Measurements from ENCODE around the gene TNS1.
"Not testable (repeated sequence)": the region's sequence is repeated elsewhere in the genome, so short reads cannot be mapped to it uniquely, and the experiment has no call there.

The TNS1 gene

GRCh38 chr2:218029366-218030360, 26.9 kb upstream of the TNS1 start:
- DNase-seq: no peak

GRCh38 chr2:218028562-218029348, 26.0 kb upstream of the TNS1 start:
- no peak for DNase-seq

DNA sequence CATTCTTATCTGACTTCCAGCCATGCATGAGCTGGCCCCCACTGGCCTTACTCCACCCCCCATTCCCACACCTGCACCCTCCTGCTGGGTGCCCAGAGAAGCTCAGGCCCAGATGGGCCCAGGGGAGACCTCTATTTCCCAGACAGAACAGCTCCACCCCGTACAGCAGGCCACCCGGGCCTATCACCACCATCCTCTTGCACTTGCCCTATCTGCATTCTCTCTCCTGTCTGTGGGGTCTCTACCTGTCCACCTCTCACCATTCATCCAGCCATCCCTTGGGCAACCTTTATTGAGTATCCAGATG, 25.3 kb upstream of the TNS1 start:
- no peak for DNase-seq

DNA sequence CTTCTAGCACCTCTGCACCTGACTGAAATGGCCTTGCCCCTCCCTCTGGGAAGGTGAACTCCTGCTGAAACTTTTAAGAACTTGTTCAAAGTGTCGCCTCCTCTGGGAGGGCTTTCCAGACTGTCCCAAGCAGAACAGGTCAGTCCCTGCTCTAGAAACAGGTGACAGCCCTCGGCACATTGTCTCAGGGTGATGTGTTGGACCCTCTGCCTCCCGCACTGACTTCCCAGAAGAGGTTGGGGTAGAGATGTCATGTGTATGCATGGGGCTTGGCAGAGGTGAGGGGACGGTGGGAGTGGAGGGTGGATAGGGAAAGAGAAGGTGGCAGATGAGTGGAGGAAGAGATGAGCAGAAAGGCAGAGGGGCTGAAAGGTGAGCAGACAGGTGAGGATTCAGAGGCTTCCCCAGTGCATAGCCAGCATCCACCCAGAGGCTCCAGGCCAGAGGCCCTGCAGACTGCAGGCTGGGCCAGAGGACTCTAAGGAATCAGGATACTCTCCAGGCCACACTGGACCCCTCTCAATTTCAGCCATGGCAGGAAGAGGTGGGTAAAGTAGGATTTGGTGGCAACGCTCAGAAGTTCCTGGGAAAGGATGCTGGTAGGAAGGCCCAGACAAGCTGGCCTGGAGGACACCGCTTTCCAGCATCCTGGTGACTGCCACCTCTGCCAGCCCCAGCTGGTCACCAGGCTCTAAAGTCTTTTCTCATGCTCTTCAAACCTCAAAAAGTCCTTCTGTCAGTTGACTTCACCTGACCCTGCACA, 24.8 kb upstream of the TNS1 start:
- no peak for DNase-seq

- DNase-seq: no peak
These were observed 24.1 kb upstream of the TNS1 start for GRCh38 chr2:218026676-218027425.

DNA sequence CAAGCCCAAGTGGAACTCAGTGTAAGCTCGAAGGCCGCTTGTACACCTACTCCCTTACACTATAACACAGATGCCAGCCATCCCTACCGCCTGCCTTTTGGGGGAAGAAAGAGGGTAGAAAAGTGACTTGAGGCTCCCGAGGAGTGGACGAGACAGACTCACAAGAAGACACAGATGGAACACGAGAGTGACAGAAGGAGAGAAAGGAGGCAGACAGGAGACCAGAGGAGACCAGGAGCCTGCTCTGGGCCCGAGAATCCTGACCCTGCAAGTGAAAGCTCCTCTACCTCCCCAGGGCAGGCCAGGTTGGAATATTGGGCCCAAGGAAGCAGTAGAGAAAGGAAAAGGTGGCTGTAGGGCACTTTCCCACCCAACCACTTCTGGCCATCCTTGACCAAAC, 23.4 kb upstream of the TNS1 start:
- DNase-seq: no peak

- DNase-seq: no peak
These were observed 22.1 kb upstream of the TNS1 start for GRCh38 chr2:218024871-218025270.

DNA sequence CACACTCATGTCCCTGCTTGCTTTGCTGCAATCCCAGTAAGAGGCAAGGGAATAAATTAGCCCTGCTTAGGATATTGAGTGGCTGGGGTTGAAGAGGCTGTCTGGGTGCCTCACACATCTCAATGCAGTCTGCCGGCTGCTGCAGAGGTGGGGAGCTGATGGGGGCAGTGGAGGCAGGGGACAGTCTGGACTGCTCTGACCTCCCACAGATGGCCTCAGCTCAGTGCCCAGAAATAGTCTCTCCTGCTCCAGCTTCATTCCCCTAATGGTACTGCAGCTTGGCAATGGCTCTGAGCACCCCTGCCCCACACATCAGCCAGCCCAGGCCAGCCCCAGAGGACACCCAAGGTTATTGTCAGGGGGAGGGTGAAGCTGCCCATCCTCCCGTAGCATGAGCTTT, 21.5 kb upstream of the TNS1 start:
- no peak for DNase-seq

DNA sequence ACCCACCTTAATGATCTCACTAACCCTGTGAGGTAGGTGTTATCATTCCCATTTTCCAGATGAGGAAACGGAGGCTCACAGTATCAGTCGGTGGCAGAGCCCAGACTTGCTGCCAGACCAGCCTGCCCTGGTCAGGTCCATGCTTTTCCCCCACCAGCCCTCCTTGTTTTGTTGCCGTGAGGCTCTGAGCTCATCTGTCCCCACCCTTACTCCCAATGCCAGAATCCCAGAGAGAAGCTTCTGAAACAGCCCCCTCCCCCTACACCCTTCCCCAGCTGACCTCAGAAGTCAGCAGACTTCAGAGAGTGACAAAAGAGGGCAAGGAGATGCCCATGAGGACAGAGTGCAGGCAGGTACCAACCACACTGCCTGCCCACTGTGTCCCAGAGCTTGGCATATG, 20.8 kb upstream of the TNS1 start:
- no peak for DNase-seq

- no peak for DNase-seq
These were observed 20.2 kb upstream of the TNS1 start for GRCh38 chr2:218022851-218023530.

DNA sequence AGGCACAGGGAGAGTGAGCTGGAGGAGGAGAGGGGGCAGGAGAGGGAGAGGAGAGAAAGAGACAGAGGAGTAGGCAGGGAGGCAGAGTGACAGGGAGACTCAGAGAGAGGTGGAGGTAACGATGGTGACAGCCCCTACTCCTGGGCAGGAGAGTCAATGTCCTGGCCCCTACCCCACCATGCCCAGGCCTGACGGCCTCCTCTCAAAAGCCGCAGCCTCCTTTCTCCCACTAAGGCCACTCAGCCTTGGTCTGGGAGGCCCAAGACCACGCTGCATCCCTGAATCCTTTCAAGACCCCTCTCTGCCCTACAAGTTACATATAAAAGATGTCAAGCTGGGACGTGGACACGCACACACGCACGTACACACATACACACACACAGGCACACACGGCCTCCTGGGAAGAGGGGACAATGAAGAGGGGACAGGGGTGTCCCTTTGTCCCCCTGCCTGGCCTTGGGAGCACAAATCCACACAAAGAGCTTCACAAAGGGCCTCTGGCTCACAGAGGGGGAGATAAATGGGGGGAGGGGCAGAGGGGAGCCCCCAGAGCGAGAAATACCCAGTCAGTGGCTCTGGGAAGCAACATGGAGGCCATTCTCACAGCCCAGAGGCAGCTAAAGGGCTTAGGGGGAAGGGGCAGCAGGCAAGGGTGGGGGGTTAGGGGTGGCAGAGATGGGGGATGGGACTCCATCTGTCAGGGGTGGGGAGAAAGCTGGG, 19.5 kb upstream of the TNS1 start:
- no peak for DNase-seq

DNA sequence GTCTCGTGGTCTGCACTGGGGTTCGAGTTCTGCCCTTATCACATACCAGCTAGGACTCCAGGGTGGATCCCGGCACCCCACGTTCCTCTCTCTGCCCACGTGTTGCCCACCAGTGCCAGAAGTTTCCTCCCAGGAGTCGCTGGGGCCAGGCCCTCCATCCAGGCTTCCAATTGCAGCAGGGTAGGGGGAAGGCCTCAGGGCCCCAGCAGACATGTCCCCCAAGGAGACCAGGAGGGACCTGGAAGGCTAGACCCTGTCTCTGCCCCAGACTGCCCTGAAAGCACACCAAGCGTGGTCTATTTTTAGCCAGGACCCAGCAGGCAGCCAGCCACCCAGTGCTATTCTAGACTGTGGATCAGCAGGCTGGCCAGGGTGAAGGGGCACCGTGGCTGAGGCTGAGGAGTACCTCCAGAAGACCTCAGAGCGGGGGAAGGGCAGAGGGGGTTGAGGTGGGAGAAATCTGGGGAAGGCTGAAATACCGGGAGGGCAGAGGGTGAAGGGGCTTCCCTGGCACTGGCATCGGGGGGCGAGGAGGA, 18.8 kb upstream of the TNS1 start:
- DNase-seq: no peak

DNA sequence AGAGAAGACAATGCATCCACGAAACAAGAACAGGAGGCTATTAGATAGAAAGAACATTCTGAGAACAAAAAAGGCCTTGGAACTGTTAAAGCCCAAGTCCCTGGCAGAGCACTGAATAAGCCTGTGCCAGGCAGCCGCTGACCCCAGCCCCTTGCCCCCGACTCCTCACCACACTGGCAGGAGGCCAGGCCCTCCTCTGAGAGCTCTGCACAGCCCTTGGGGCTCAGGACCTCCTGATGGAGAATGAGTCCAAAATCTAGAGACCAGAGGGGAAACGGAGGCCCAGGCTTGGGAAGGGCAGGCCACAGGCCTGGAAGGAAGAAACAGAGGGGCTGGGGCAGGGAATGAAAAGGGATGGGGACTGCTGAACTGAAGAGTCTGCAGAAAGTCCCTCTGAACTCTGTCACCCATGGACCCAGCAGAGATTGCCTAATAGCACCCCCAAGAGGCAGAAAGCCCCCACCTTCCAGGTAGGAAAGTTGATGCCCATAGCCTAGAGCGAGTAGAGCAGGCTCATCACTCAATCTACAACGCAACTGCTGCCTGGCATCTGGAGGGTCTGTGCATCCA, 18.3 kb upstream of the TNS1 start:
- no peak for DNase-seq

DNA sequence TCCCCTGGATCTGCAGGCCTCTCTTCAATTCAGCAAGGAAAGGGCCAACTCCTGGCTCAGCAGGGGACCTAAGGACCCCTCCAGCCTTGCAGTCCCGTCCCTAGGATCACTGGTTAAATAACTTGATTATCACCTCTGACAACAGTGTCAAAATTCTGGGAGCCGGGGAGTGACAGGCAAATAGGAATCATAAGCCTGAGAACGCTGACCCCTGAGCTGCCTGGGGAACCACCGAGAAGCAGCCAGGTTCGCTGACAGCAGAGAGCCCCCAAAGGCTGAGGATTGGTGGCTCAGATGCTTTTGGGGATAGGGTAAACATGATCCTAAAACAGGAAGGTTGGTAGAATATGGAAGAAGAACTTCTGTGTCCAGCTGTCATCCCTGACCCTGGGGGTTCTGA, 17.5 kb upstream of the TNS1 start:
- no peak for DNase-seq

GRCh38 chr2:218019411-218020060, 16.7 kb upstream of the TNS1 start:
- DNase-seq: no peak

GRCh38 chr2:218018842-218019125, 16.0 kb upstream of the TNS1 start:
- not testable (repeated sequence) for DNase-seq

GRCh38 chr2:218017211-218018053, 14.6 kb upstream of the TNS1 start:
- DNase-seq: no peak

DNA sequence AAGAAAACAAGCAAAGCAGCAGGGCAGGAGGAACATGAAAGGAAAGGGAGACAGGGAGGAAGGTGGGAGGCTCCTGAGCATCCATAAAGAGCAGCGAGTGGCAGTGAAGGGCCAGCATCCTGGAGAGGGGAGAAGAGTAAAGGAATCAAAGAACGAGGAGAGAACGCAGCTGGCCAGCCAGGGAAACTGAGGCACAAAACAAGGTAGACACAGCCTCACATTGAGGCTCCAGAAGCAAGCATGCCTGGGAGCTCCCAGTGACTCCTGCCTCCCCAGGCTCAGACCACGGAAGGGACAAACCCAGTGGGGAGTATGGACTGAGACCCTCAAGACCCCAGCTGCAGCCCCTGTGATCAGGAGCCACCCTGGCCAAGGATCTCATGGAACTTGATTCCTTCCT, 14.0 kb upstream of the TNS1 start:
- no peak for DNase-seq

Measured in NCI-H1930 (cell line).